Jurkat, Clone E6-1 (cell line): ENCODE results near the gene DDI2. TPM values are rescaled to one million over a fixed set of nuclear protein-coding genes. Genes with fewer than 3 reads are reported as not detected.

ENCODE experiments used
- DNase-seq: peaks from one replicate; pipeline ENCODE4 v3.0.0-alpha.2; 2011; ENCODE audit warnings: low read depth, low spot score
- H3K4me3 ChIP-seq: 2 replicates; pipeline ENCODE4 v1.5.1; 2011; ENCODE audit warnings: mild to moderate bottlenecking, low read length, control low read depth, moderate library complexity
- polyA plus RNA-seq: library from polyadenylated mRNA; unstranded; fragments of >200 nt; gene quantifications from one replicate; pipeline ENCODE4 v1.2.1, GENCODE V29; 2012; ENCODE audit warnings: missing spikeins; ENCODE audit not compliant: insufficient read length, insufficient read depth

The DDI2 gene
- 19.0 TPM for polyA plus RNA-seq

GRCh38 chr1:15617173-15618076 is at the start of gene DDI2:
Gene DDI2 (plus strand): TSS chr1:15617458. CDS start chr1:15617671, 213 bp downstream.
- H3K4me3 ChIP-seq, result peak within 1 kb of the TSS; percentile 79
- peak; percentile 93 for DNase-seq

GRCh38 chr1:15568387-15569073 is 48.7 kb upstream of the DDI2 start:
- no peak for DNase-seq
- H3K4me3 ChIP-seq, result no peak overlapping the region

GRCh38 chr1:15570861-15571260 is 46.4 kb upstream of the DDI2 start:
- DNase-seq, result no peak

GRCh38 chr1:15571266-15571665 is 46.0 kb upstream of the DDI2 start:
- no peak for DNase-seq
- H3K4me3 ChIP-seq, result no peak overlapping the region

More at GRCh38 chr1:15570861-15571260, 46.4 kb upstream of the DDI2 start:
- H3K4me3 ChIP-seq, result no peak overlapping the region

- H3K4me3 ChIP-seq, result no peak overlapping the region
- no peak for DNase-seq
Measured at GRCh38 chr1:15573477-15573876, 43.8 kb upstream of the DDI2 start.

GRCh38 chr1:15574741-15575140 is 42.5 kb upstream of the DDI2 start:
- no peak for DNase-seq

GRCh38 chr1:15575549-15576150 is 41.6 kb upstream of the DDI2 start:
- DNase-seq, result no peak
- H3K4me3 ChIP-seq, result no peak overlapping the region

More at GRCh38 chr1:15574741-15575140, 42.5 kb upstream of the DDI2 start:
- H3K4me3 ChIP-seq, result no peak overlapping the region

- no peak for DNase-seq
- H3K4me3 ChIP-seq, result no peak overlapping the region
Measured at GRCh38 chr1:15577691-15578090, 39.6 kb upstream of the DDI2 start.

- DNase-seq, result peak; percentile 32
- H3K4me3 ChIP-seq, result no peak overlapping the region
Measured at GRCh38 chr1:15578921-15579682, 38.2 kb upstream of the DDI2 start.

- no peak for DNase-seq
- H3K4me3 ChIP-seq, result no peak overlapping the region
Measured at GRCh38 chr1:15579683-15580047, 37.6 kb upstream of the DDI2 start.

- no peak overlapping the region for H3K4me3 ChIP-seq
- no peak for DNase-seq
Measured at GRCh38 chr1:15583016-15583706, 34.1 kb upstream of the DDI2 start.

- no peak within 1 kb of the TSS for H3K4me3 ChIP-seq
- DNase-seq, result no peak
Measured at GRCh38 chr1:15584489-15585363, 32.5 kb upstream of the DDI2 start, which contains the start of gene AGMAT. Gene AGMAT (minus strand): TSS chr1:15585051. CDS start chr1:15584967, 84 bp downstream.

- H3K4me3 ChIP-seq, result no peak overlapping the region
- no peak for DNase-seq
Measured at GRCh38 chr1:15592285-15592684, 25.0 kb upstream of the DDI2 start.

- no peak for DNase-seq
- H3K4me3 ChIP-seq, result no peak overlapping the region
Measured at GRCh38 chr1:15595809-15596617, 21.2 kb upstream of the DDI2 start.

GRCh38 chr1:15598436-15598835 is 18.8 kb upstream of the DDI2 start:
- H3K4me3 ChIP-seq, result no peak overlapping the region
- no peak for DNase-seq

GRCh38 chr1:15603050-15603965 is 13.9 kb upstream of the DDI2 start:
- DNase-seq, result no peak
- H3K4me3 ChIP-seq, result no peak overlapping the region
